Liver (tissue), 9 donors: ENCODE data around the gene GBGT1. TPM values are rescaled to one million over a fixed set of nuclear protein-coding genes. Genes with fewer than 3 reads are reported as not detected.

ENCODE experiments used
- DNase-seq: peaks from one replicate; pipeline ENCODE4 v3.0.0-alpha.2; 2017; ENCODE audit warnings: low spot score
- H3K27ac ChIP-seq, 2 donors: one replicate each; pipeline ENCODE4 v1.7.0; 2013; ENCODE audit warnings: inconsistent platforms in 2 of 2, low read length in 2 of 2, control low read depth in 1 of 2, low read depth in 1 of 2, mild to moderate bottlenecking in 1 of 2
- H3K27me3 ChIP-seq, 4 donors: one replicate each; pipeline versions ENCODE4 v1.6.1 to v1.7.0; 2013; ENCODE audit warnings: low read length in 3 of 4, inconsistent platforms in 1 of 4, mild to moderate bottlenecking in 1 of 4, moderate library complexity in 1 of 4; ENCODE audit not compliant: control insufficient read depth in 4 of 4, insufficient read depth in 4 of 4
- H3K36me3 ChIP-seq, 4 donors: one replicate each; pipeline versions ENCODE4 v1.6.1 to v1.7.0; 2013; ENCODE audit warnings: low read length in 3 of 4, mild to moderate bottlenecking in 3 of 4, low read depth in 1 of 4, moderate library complexity in 1 of 4; ENCODE audit not compliant: control insufficient read depth in 4 of 4, insufficient read depth in 3 of 4
- H3K4me1 ChIP-seq, 4 donors: one replicate each; pipeline versions ENCODE4 v1.6.1 to v1.7.0; 2013; ENCODE audit warnings: low read length in 3 of 4, mild to moderate bottlenecking in 3 of 4, moderate library complexity in 1 of 4; ENCODE audit not compliant: control insufficient read depth in 4 of 4, insufficient read depth in 4 of 4
- H3K4me3 ChIP-seq, 3 donors: one replicate each; pipeline versions ENCODE4 v1.6.1 to v1.7.0; 2013; ENCODE audit warnings: low read length in 3 of 3, control low read depth in 1 of 3, low read depth in 1 of 3, mild to moderate bottlenecking in 1 of 3
- H3K9ac ChIP-seq, 2 donors: one replicate each; pipeline ENCODE4 v1.7.0; 2013; ENCODE audit warnings: low read length in 2 of 2, mild to moderate bottlenecking in 2 of 2, moderate library complexity in 2 of 2, control low read depth in 1 of 2, low read depth in 1 of 2
- H3K9me3 ChIP-seq, 4 donors: one replicate each; pipeline versions ENCODE4 v1.6.1 to v1.7.0; 2013; ENCODE audit warnings: low read length in 3 of 4; ENCODE audit not compliant: control insufficient read depth in 4 of 4
- ATF3 ChIP-seq: IDR thresholded peaks from 2 replicates; pipeline ENCODE4 v1.6.1; 2016; ENCODE audit warnings: antibody characterized with exemption
- CTCF ChIP-seq: fragments of 150-350 bp; IDR thresholded peaks from 2 replicates; pipeline ENCODE4 v1.5.1; 2017; ENCODE audit warnings: improper control_type of control experiment, low read depth, low read length; ENCODE audit not compliant: missing input control
- EGR1 ChIP-seq, 2 donors: IDR thresholded peaks; 2 replicates each; pipeline ENCODE4 v1.6.1; 2016 to 2018; ENCODE audit warnings: antibody characterized with exemption in 2 of 2, low read depth in 2 of 2
- FOXA1 ChIP-seq: IDR thresholded peaks from 2 replicates; pipeline ENCODE4 v1.6.1; 2016; ENCODE audit warnings: antibody characterized with exemption
- FOXA2 ChIP-seq: IDR thresholded peaks from 2 replicates; pipeline ENCODE4 v1.6.1; 2016; ENCODE audit warnings: antibody characterized with exemption
- GABPA ChIP-seq, 2 donors: IDR thresholded peaks in 1 of 2; conservative IDR thresholded peaks in 1 of 2; 2 replicates each; pipeline ENCODE4 v1.6.1; 2016; ENCODE audit warnings: antibody characterized with exemption in 2 of 2, mild to moderate bottlenecking in 1 of 2, moderate library complexity in 1 of 2
- HNF4A ChIP-seq, 2 donors: conservative IDR thresholded peaks; 2 replicates each; pipeline ENCODE4 v1.6.1; 2016; ENCODE audit warnings: antibody characterized with exemption in 2 of 2, mild to moderate bottlenecking in 2 of 2
- HNF4G ChIP-seq: IDR thresholded peaks from 2 replicates; pipeline ENCODE4 v1.6.1; 2016; ENCODE audit warnings: antibody characterized with exemption
- JUND ChIP-seq, 2 donors: IDR thresholded peaks; 2 replicates each; pipeline ENCODE4 v1.6.1; 2016; ENCODE audit warnings: antibody characterized with exemption in 2 of 2
- NR2F2 ChIP-seq: IDR thresholded peaks from 2 replicates; pipeline ENCODE4 v1.6.1; 2016; ENCODE audit warnings: antibody characterized with exemption
- RAD21 ChIP-seq, 2 donors: IDR thresholded peaks; 2 replicates each; pipeline ENCODE4 v1.6.1; 2016; ENCODE audit warnings: antibody characterized with exemption in 2 of 2, mild to moderate bottlenecking in 2 of 2
- REST ChIP-seq: IDR thresholded peaks from 2 replicates; pipeline ENCODE4 v1.6.1; 2016; ENCODE audit warnings: antibody characterized with exemption, mild to moderate bottlenecking
- SP1 ChIP-seq: IDR thresholded peaks from 2 replicates; pipeline ENCODE4 v1.6.1; 2018; ENCODE audit warnings: antibody characterized with exemption, mild to moderate bottlenecking
- TAF1 ChIP-seq: conservative IDR thresholded peaks from 2 replicates; pipeline ENCODE4 v1.6.1; 2016; ENCODE audit warnings: antibody characterized with exemption, mild to moderate bottlenecking
- YY1 ChIP-seq: IDR thresholded peaks from 2 replicates; pipeline ENCODE4 v1.6.1; 2016; ENCODE audit warnings: antibody characterized with exemption, mild to moderate bottlenecking
- WGBS: extraction: QIAGEN DNeasy Blood & Tissue Kit; methylation state at CpG from one replicate; pipeline ENCODE4 v1.1.7; 2013; 5-methylcytosine and 5-hydroxymethylcytosine counted together
- polyA plus RNA-seq, 2 donors: library from polyadenylated mRNA; stranded (reverse) in 1 of 2; unstranded in 1 of 2; fragments of 200-250 nt in 1 of 2; fragments of >200 nt in 1 of 2; fragmentation: Nextera tagmentation in 1 of 2; extraction: Ambion mirVana in 1 of 2; gene quantifications; one replicate each; pipeline versions ENCODE4 v1.2.1 to v1.2.3, GENCODE V29; 2013 to 2015
- total RNA-seq, 2 donors: library from RNA; depleted of rRNA; stranded (reverse); fragments of >200 nt; gene quantifications; one replicate each; pipeline ENCODE4 v1.2.3, GENCODE V29; 2014
- TF ChIP-seq, protein P1 (sequence below): IDR thresholded peaks from 2 replicates; pipeline ENCODE4 v1.6.1; 2016; ENCODE audit warnings: antibody characterized with exemption
- TF ChIP-seq, protein P2 (sequence below): IDR thresholded peaks from 2 replicates; pipeline ENCODE4 v1.6.1; 2016; ENCODE audit warnings: antibody characterized with exemption
- donor health status: healthy.
- donor health status: healthy.
- donor health status: healthy.
- donor health status: healthy.
- donor health status: healthy.

The GBGT1 gene
- total RNA-seq (10 to 100 TPM in 1 of 2 donors, 1 to 10 TPM in 1; 3.4 to 25.7 TPM), polyA plus RNA-seq (1 to 10 TPM in 1 of 2 donors, under 1 TPM in 1; 0.33 to 1.2 TPM)

- Histone ChIP-seq H3K4me3 (peak within 1 kb of the TSS in 2 of 3 donors; percentile 27 to 57), H3K36me3 (no peaks in the 10 kb centered on the region), H3K9me3 (no peaks in the 10 kb centered on the region), H3K4me1 (peaks cover 2 to 13% (median 6%) of the 10 kb centered on the region in 4 donors), H3K9ac (no peak within 1 kb of the TSS), H3K27me3 (no peaks in the 10 kb centered on the region), H3K27ac (peak within 1 kb of the TSS in 1 of 2 donors; percentile 18)
- DNase-seq: peak; percentile 82
- TF ChIP-seq EGR1 (IDR thresholded peaks at IDR 0.05; ENCODE audit: low read depth in 2 of 2): no peak
- no peak for TF ChIP-seq NR2F2
- no peak for TF ChIP-seq TAF1
- no peak for TF ChIP-seq REST
- TF ChIP-seq JUND (IDR thresholded peaks at IDR 0.05): no peak
- TF ChIP-seq, protein P1, sequence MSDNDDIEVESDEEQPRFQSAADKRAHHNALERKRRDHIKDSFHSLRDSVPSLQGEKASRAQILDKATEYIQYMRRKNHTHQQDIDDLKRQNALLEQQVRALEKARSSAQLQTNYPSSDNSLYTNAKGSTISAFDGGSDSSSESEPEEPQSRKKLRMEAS: no peak
- no peak for TF ChIP-seq HNF4G
- 4% methylated on average over 56 of the region's 56 CpGs for WGBS
These were observed at the start of gene GBGT1 for GRCh38 chr9:133163504-133164172. Gene GBGT1, minus strand, starts transcription at chr9:133163914. Its CDS starts 1,502 bp downstream, at chr9:133162412.

DNA sequence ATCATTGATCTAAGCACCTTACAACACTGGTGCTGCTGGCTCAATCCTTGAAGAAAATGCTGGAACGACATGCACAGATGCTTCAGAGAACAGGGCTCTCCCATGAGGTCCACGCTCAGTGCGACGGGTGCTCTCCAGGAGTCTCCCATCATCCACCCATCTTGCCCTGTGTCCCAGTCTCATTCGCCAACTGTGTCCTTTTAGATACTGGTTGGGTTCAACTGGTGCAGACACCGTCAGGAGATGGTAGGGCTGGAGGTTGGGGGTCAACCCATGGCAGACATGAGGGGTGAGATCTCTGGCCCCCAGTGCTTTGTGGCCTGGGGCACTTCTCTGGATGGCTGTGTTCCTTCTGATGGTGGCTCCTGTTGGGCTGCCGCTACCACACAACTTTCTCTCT lies 46.9 kb upstream of the GBGT1 start:
- Histone ChIP-seq H3K4me3 (no peak overlapping the region), H3K4me1 (no peaks in the 10 kb centered on the region), H3K9me3 (peaks cover 0 to 5% (median 0%) of the 10 kb centered on the region in 4 donors), H3K27me3 (peaks cover 0 to 6% (median 0%) of the 10 kb centered on the region in 4 donors), H3K27ac (no peak overlapping the region), H3K36me3 (no peaks in the 10 kb centered on the region), H3K9ac (no peak overlapping the region)
- TF ChIP-seq CTCF (no peak), YY1 (no peak), HNF4A (conservative IDR thresholded peaks at IDR 0.05) (no peak), HNF4G (no peak), FOXA1 (no peak), RAD21 (IDR thresholded peaks at IDR 0.05) (no peak), FOXA2 (no peak), TAF1 (no peak), REST (no peak), EGR1 (IDR thresholded peaks at IDR 0.05; ENCODE audit: low read depth in 2 of 2) (no peak), JUND (IDR thresholded peaks at IDR 0.05) (no peak), ATF3 (no peak), GABPA (IDR thresholded peaks at IDR 0.05 in 1 of 2, conservative IDR thresholded peaks at IDR 0.05 in 1 of 2) (no peak), NR2F2 (no peak), SP1 (no peak)
- TF ChIP-seq, protein P2, sequence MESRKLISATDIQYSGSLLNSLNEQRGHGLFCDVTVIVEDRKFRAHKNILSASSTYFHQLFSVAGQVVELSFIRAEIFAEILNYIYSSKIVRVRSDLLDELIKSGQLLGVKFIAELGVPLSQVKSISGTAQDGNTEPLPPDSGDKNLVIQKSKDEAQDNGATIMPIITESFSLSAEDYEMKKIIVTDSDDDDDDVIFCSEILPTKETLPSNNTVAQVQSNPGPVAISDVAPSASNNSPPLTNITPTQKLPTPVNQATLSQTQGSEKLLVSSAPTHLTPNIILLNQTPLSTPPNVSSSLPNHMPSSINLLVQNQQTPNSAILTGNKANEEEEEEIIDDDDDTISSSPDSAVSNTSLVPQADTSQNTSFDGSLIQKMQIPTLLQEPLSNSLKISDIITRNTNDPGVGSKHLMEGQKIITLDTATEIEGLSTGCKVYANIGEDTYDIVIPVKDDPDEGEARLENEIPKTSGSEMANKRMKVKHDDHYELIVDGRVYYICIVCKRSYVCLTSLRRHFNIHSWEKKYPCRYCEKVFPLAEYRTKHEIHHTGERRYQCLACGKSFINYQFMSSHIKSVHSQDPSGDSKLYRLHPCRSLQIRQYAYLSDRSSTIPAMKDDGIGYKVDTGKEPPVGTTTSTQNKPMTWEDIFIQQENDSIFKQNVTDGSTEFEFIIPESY: no peak
- WGBS: 82% methylated on average over 7 of the region's 7 CpGs
- no peak for DNase-seq
